Thoracic aorta (tissue), 2 donors: ENCODE measurements around the gene NFIC. TPM values are rescaled to one million over a fixed set of nuclear protein-coding genes. Genes with fewer than 3 reads are reported as not detected.
A peak's percentile ranks its signal among the peaks of the same experiment; 100 is the strongest.

Experiments used
- ATAC-seq: fragments of 150-250 bp; one replicate; pipeline ENCODE4 v1.8.0; 2017; ENCODE audit warnings: low read depth; ENCODE audit not compliant: insufficient number of reproducible peaks, low FRiP score
- DNase-seq: peaks from one replicate; pipeline ENCODE4 v3.0.0-alpha.2; 2020; ENCODE audit warnings: low spot score
- H3K27ac ChIP-seq, 2 donors: fragments of 200-600 bp; sonication (generic); 1 replicate in 1 of 2; 2 replicates in 1 of 2; pipeline ENCODE4 v1.5.1; 2016; ENCODE audit warnings: mild to moderate bottlenecking in 2 of 2, moderate library complexity in 2 of 2
- H3K27me3 ChIP-seq: fragments of 200-600 bp; sonication (generic); replicated peaks from 2 replicates; pipeline ENCODE4 v1.6.0; 2016; ENCODE audit warnings: mild to moderate bottlenecking; ENCODE audit not compliant: insufficient read depth
- H3K36me3 ChIP-seq: fragments of 200-600 bp; sonication (generic); one replicate; pipeline ENCODE4 v1.5.1; 2016
- H3K4me1 ChIP-seq, 2 donors: fragments of 200-600 bp; sonication (generic); 1 replicate in 1 of 2; 2 replicates in 1 of 2; pipeline versions ENCODE4 v1.5.1 to v1.6.0; 2016; ENCODE audit warnings: low read depth in 2 of 2, mild to moderate bottlenecking in 1 of 2; ENCODE audit not compliant: control insufficient read depth in 1 of 2
- H3K4me3 ChIP-seq: fragments of 200-600 bp; sonication (generic); 2 replicates; pipeline ENCODE4 v1.5.1; 2016; ENCODE audit warnings: mild to moderate bottlenecking
- H3K9me3 ChIP-seq: fragments of 200-600 bp; sonication (generic); 2 replicates; pipeline ENCODE4 v1.5.1; 2016
- CTCF ChIP-seq: fragments of 200-600 bp; sonication (generic); IDR thresholded peaks from one replicate; pipeline ENCODE4 v1.5.1; 2019; ENCODE audit warnings: antibody characterized with exemption
- total RNA-seq, 2 donors: library from RNA; depleted of rRNA; stranded (reverse); fragments of >200 nt; gene quantifications; one replicate each; pipeline versions ENCODE4 v1.1.0 to v1.2.3, GENCODE V29; 2016

Gene NFIC
- total RNA-seq, 2 donors from 2014 or later = 178 to 203 TPM

GRCh38 chr19:3467437-3468198 is 101.2 kb downstream of the NFIC start:
- TF ChIP-seq CTCF = no peak
- H3K27ac ChIP-seq = peak overlapping the region; percentile 66 to 86
- no peaks in the 10 kb centered on the region for H3K27me3 ChIP-seq
- ATAC-seq (no peak), DNase-seq (no peak)
- no peaks in the 10 kb centered on the region for H3K9me3 ChIP-seq
- H3K4me3 ChIP-seq = no peak overlapping the region
- peaks cover 7% of the 10 kb centered on the region for H3K36me3 ChIP-seq
- H3K4me1 ChIP-seq = peaks cover 26 to 66% of the 10 kb centered on the region in 2 donors

- ATAC-seq (no peak), DNase-seq (no peak)
- no peaks in the 10 kb centered on the region for H3K9me3 ChIP-seq
- H3K36me3 ChIP-seq = peaks cover under 1% of the 10 kb centered on the region
- H3K27me3 ChIP-seq = no peaks in the 10 kb centered on the region
- H3K4me1 ChIP-seq = peaks cover 26 to 64% of the 10 kb centered on the region in 2 donors
- no peak overlapping the region for H3K4me3 ChIP-seq
- TF ChIP-seq CTCF = no peak
- H3K27ac ChIP-seq = peak overlapping the region; percentile 35 to 66
These were observed 101.8 kb downstream of the NFIC start for GRCh38 chr19:3468211-3468610.

GRCh38 chr19:3469638-3470499 is 103.5 kb downstream of the NFIC start:
- ATAC-seq (no peak), DNase-seq (no peak)
- H3K4me1 ChIP-seq = peaks cover 20 to 52% of the 10 kb centered on the region in 2 donors
- no peaks in the 10 kb centered on the region for H3K36me3 ChIP-seq
- no peaks in the 10 kb centered on the region for H3K9me3 ChIP-seq
- H3K4me3 ChIP-seq = no peak overlapping the region
- no peak for TF ChIP-seq CTCF
- no peak overlapping the region for H3K27ac ChIP-seq
- H3K27me3 ChIP-seq = no peaks in the 10 kb centered on the region

GRCh38 chr19:3470500-3471128 is 104.2 kb downstream of the NFIC start:
- Histone ChIP-seq H3K4me3 (no peak overlapping the region), H3K4me1 (peaks cover 15 to 49% of the 10 kb centered on the region in 2 donors), H3K27me3 (no peaks in the 10 kb centered on the region), H3K9me3 (no peaks in the 10 kb centered on the region), H3K27ac (no peak overlapping the region), H3K36me3 (no peaks in the 10 kb centered on the region)
- TF ChIP-seq CTCF = no peak
- DNase-seq (no peak), ATAC-seq (no peak)
